ENCODE measurements around the gene PPARA.
"Not testable (repeated sequence)": the region's sequence is repeated elsewhere in the genome, so short reads cannot be mapped to it uniquely, and the experiment has no call there.

PPARA gene

DNA sequence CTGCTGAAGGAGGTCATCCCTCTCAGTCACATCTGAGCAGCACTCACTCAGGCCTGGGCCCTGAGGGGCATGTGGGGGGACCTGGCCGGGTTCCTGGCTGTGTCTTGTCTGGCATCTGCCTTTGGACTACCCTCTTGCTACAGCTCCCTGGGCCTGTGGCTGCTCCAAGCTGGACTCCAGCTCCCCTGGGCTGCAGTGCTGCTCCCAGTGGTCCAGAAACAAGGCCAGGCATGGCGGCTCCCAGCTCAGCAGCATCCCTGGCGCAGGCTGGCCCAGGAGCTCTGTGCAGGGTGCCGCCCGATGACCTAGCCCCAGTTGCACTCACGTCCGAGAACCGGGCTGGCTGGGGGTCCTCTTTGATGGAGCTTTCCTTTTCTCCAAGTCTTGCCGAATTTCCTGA, 94.4 kb downstream of the PPARA start:
- DNase-seq (ENCODE audit: low read depth in 2 of 2) = no peak

DNA sequence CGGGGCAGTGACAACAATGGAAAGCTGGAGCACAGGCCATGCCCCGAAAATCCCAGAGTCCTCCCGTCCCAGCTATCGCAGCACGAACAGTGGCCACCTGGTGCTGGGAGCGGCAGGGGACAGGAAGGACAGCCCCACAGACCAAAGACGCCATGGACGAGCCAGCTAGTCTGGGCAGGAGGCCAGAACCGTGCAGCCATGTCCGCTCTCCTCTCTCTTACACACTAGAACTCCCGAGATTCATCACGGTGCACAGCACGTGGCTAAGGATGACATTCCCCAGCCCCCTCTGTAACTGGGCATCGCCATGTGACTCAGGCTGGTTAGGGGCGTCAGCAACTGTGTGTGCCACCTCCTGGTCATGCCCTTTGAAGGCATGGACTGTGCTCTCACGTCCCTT, 95.2 kb downstream of the PPARA start:
- no peak for DNase-seq (ENCODE audit: low read depth in 2 of 2)

DNA sequence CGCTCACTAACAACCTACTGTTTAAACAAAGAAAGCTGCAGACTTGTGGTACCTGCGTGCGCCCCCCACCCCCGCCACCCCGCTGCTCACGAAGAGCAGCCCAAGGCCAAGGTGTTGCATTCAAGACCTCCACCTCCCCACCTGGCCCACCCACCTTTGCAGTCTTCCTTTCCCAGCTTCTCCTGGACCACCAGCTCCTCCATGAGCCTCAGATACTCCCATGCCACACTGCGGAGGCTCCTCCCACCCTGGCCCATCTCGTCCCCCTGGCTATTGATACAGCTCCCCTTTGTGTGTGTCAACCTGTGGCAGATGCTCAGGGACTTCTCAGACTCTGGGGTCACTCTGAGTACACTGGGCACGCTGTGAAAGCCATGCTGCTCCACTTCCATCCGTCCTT, 95.9 kb downstream of the PPARA start:
- no peak for DNase-seq (ENCODE audit: low read depth in 2 of 2)

DNA sequence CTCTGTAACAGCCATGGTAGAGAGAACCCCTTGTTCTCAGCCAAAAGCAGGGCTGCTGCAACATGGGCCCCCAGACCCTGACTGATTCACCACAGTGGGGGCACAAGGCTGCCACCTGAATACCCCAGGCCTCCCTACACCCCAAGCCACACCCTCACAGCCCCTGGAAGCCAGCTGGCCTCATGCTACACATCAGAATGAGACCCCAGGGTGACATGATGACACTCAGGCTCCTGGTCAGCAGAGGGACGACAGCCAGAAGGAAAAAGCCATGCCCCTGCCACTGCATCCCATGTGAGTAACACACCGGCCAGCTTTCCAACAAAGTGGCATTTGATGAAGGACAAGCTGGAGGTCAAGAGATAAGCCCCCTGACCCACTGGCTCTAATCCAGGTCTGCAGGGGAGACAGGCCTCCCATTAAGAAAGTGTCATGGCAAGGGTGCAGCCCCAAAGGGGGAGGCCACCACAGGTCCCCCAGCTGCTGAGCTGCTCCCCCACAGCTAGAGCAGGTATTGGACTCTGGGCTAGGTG, 97.2 kb downstream of the PPARA start:
- no peak for DNase-seq (ENCODE audit: low read depth in 2 of 2)

DNA sequence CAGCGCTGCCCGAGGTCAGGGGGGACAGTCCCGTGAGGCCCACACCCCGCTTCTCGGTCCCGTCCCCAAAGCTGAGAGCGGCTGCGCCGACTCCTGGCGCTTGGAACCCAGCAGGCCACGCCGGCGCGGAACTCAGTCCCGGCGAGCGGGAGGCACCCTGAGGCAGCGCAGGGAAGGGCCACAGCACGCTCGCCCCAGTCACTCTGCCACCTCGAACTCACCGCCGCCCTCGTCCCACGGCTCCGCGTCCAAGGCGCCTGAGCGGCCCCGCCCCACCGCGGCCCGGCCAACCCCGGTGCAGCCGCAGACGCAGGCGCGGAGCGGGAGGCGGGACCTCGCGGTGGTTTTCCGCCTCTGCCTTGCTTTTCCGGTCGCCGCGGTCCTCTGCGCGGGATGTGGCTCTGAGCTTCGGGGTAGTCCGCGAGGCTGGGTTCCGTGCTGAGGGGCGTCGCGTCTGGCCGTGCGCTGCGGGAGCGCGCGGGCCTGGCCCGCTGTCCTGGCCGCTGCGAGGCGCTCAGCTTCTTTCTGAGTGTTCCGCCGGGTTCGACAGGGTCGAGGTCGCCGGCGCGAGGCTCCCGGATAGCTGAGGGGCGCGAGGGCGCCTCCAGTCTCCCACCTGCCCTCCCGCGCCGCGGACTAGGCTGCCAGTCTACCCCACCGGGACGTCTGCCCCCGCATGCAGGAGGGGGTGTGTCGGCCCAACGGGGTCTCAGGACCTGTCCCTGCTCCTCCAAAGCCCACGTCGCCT, 99.9 kb downstream of the PPARA start, which contains the start of gene CDPF1:
Gene CDPF1 (minus strand): TSS at position 259 of the 748 bp plus-strand sequence. CDS start 2,009 bp downstream, outside the sequence.
- peak; percentile 61 to 62 for DNase-seq (ENCODE audit: low read depth in 2 of 2)

DNA sequence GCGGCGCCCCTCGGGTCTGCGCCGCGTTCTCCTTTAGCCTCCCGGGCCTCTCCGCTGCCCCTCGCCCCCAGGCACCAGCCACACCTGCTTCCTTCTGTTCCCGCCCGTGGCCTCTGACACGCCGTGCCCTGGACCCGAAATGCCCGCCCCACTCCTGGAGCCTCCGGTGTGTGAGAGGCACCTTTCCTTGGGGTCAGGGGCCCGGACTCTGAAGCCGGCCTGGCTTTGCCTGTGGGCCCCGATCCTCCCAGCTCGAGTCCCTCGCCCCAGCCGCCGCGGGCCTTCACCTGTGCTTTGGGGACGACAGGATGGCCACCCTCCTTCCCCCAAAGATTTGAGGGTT, 100.4 kb downstream of the PPARA start:
- no peak for DNase-seq (ENCODE audit: low read depth in 2 of 2)

DNA sequence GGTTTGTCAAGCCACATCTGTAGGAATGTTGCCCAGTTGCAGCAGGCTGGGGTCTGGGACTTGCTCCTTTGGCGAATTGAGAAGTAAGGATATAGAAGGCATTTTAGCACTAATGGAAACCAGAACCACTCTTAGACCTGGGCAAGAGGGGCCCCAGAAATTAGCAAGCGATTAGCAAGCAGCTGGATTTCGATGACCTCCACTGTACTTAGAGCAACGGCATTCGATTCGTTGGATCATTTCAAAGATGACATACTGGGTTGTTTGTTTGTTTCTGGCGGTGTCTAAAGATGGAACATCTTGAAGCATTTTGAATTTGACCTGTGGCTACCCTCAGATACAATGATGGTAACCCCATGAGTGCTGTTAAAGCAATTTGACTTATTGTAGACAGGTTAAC, 100.9 kb downstream of the PPARA start:
- DNase-seq (ENCODE audit: low read depth in 2 of 2) = no peak

DNA sequence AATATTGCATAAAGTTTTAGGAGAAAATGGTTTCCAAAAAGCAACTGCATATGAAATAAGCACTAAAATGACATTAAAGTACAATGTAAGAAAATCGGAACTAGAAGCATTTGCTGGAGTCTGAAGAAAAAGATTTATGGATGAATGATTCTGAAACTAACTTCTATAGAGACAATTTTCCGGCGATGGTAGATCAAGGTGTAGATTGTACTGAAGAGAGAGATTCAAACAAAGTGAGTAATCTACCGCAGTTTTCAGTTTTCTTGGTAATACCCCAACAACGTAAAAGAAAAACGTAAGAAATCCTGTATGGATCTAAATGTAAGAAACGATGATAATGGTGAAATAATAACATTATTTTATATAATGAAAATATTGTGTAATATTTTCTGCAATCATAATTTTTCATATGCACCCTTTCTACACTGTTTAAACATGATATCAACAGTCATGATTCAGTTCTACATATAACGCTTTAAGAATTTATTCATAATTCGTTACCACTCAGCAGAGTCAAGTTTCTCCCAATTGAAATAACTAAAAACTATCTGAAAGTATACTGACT, 101.6 kb downstream of the PPARA start:
- no peak for DNase-seq (ENCODE audit: low read depth in 2 of 2)

DNA sequence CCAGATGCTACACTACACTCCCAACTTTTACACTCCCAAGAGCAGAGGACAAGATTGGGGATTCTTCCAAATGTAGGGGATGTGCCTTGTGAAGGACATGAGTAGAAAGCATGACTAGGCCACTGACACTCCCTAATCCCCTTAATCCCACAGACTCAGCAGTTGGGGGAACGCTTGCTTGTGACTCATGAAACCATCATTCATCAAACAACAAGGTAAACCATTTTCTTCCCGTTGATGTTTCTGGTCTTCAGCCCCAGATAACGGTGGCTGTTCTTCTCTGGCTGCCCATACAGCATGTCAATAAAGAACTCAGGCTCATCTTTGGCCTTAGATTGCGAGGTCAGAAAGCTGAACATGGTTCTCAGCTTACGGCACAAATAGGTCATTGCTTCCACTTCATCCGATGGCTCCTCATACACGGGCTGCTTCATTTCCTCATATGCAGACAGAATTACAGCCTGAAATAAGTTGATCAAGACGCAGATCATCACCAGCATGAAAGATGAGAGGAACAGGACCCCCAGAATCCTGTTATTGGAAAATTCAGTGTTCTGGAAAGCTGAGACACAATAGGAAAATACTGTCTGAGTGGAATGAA, 106.1 kb downstream of the PPARA start:
- DNase-seq (ENCODE audit: low read depth in 2 of 2) = no peak

DNA sequence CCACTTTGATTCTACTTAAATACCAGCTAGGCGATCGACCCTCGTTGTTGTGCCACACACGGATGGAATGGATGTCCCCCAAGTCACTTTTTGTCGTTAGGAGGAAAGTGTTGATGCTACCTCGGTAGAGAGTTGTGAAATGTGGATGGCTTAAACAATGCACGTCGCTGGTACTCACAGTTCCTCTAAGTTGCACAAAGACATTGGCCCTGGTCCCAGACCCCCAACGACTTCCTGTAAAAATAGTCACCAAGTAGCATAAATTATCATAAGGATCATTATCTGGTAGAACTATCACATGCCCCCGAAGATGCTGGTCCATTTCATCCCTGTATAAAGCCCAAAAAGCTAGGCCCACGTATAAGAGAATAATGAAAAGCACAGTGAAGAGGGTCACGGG, 109.0 kb downstream of the PPARA start:
- no peak for DNase-seq (ENCODE audit: low read depth in 2 of 2)

DNA sequence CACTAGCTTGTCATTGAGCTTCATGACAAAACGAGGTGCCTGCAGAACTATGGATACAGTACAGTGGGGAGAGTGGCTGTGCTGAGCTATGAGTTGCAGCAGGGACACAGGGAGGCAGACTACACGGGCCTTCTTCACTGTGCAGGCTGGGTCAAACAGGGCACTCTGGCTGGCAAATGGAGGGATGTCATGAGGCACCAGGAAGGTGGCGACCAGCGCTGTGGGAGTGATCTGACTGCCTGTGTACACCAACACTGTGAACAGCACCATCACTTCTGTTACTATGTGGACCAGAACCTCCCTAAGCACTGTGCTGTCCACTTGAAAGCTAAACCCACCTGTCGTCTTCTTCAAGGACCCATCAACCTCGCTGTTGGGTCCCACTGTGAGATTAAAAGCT, 109.7 kb downstream of the PPARA start:
- DNase-seq (ENCODE audit: low read depth in 2 of 2) = no peak

DNA sequence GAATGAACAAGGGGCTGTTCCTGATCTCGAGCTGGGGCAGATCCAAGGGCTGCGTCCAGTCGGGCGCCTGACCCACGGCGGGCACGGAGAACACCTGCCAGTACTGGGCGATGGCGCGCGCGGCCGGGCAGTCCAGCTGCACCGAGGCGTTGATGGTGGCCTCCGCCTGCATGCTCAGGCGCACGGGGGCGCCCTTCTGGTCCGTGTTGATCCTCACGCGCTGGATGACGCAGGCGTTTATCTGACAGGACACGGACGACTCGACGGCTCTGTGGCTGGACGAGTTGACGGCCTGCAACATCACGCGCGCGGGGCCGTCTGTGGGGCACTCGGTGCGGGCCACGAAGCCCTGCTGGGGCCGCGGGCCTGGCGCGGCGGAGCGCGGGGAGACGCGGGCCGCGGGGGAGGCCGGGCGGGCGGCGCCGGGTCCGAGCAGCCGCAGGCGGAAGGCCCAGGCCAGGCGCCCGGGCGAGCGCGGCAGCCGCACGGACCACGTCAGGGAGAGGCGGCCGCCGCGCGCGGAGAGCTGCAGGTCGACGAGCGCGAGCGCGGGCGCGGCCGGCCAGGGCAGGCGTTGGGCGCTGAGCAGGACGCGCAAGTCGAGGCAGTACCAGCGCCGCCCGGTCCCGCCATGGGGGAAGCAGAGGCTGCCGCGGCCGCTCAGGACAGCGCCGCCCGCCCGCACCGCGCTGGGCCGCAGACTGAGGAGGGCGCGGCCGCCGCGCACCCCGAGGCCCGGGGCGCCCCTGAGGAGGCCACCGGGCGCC, 112.3 kb downstream of the PPARA start:
- DNase-seq (ENCODE audit: low read depth in 2 of 2) = no peak

DNA sequence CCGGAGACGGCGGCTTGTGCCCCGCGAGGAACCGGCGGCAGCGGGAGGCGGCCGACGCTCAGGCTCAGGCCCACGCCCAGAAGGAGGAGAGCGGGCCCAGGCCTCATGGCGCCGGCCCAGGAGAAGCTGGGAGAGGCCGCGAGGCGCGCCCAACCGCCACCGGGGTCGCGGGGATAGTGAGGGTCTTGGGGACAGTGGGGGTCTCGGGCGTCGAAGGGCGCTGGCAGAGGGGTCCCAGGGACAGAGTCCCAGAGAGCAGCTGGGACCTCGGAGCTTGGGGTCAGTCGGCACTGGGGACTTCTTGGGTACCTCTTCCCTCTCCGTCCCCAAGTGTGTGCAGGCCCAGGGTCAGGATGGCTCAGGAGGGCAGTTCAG, 112.9 kb downstream of the PPARA start, which contains the start of gene PKDREJ:
Gene PKDREJ (minus strand): TSS at position 128 of the 375 bp plus-strand sequence. CDS start 21 bp downstream, at position 107.
- DNase-seq (ENCODE audit: low read depth in 2 of 2) = no peak

DNA sequence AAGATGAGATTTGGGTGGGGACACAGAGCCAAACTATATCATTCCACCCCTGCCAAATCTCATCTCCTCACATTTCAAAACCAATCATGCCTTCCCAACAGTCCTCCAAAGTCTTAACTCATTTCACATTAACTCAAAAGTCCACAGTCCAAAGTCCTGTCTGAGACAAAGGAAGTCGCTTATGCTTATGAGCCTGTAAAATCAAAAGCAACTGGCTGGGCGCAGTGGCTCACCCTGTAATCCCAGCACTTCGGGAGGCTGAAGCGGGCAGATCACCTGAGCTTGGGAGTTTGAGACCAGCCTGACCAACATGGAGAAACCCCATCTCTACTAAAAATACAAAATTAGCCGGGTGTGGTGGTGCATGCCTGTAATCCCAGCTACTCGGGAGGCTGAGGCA, 114.2 kb downstream of the PPARA start:
- not testable (repeated sequence) for DNase-seq (ENCODE audit: low read depth in 2 of 2)

DNA sequence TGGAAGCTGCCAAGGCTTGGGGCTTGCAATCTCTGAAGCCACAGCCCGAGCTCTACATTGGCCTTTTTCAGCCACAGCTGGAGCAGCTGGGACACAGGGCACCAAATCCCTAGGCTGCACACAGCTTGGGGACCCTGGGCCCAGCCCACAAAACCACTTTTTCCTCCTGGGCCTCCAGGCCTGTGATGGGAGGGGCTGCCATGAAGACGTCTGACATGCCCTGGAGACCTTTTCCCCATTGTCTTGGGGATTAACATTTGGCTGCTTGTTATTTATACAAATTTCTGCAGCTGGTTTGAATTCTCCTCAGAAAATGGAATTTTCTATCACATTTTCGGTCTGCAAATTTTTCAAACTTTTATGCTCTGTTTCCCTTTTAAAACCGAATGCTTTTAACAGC, 115.3 kb downstream of the PPARA start:
- DNase-seq (ENCODE audit: low read depth in 2 of 2) = not testable (repeated sequence)

DNA sequence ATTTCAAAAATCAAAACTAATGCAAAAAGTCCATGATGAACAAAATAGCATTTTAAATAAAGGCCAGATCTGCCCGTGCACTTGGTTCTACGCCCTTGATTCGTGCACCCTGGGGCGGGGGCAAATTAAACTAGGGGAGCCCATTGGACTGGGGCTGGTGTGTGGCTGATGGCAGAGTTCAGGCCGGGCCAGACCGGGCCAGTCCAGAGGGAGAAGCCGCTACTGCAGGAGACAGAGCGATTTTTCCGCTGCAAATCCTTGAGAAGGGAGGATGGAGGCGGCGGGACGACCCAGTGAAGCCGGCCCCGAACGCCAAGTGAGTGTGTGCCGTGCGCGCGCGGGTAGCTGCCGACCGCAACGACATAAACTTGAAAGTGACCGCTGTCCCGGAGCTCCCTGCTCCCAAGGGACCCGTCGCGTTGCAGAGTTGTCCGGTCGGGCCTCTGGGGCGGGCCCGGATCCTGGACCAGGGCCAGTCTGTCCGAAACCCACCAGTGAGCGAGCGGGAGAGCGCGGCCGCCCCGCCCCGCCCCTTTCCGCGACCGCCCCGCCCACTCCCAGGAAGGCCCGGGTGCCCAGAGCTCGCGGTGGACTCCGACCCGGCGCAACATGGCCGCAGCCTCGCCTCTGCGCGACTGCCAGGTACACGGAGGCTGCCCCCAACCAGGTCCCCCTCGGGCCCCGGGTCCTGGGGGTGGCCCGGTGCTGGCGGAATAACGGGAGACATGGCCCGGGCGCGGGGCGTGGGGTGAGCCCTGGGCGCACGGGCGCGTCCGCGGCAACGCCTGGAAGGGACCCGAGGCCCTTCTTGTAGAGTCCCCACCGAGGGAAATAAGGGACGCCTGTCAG, 117.3 kb downstream of the PPARA start, which contains the start of gene TTC38:
Gene TTC38 (plus strand): TSS at position 578 of the 849 bp plus-strand sequence. CDS start 32 bp downstream, at position 610.
- DNase-seq (ENCODE audit: low read depth in 2 of 2) = peak; percentile 40 to 42

DNA sequence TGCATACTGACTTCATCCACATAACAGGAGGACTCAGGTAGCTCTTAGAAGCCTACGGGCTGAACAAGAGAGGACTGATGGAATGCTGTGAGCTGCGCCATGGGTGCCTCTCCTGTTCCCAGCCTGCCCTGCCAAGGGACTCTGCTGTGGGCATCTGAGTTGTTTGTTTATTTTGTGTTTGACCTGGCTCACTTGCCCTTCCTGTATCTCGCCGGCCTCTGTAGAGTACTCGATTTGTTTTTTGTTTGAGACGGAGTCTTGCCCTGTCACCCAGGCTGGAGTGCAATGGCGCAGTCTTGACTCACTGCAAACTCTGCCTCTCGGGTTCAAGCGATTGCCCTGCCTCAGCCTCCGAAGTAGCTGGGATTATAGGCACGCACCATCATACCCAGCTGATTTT, 119.2 kb downstream of the PPARA start:
- no peak for DNase-seq (ENCODE audit: low read depth in 2 of 2)

DNA sequence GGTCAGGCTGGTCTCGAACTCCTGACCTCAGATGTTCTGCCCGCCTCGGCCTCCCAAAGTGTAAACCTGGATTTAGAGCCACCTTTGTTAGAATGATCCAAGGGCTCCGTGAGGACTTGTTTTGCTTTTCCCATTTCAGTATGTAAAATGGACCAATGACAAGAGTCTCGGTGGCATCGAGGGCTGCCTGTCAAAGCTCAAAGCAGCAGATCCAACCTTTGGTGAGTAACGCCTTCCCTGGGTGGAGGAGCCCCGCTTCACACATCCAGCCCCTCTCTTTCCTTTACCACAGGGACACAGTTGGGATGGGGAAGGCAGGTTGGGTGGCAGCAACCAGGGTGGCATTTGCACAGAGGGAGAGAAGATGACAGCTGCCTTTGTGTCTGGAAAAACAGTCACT, 121.9 kb downstream of the PPARA start:
- DNase-seq (ENCODE audit: low read depth in 2 of 2) = no peak

DNA sequence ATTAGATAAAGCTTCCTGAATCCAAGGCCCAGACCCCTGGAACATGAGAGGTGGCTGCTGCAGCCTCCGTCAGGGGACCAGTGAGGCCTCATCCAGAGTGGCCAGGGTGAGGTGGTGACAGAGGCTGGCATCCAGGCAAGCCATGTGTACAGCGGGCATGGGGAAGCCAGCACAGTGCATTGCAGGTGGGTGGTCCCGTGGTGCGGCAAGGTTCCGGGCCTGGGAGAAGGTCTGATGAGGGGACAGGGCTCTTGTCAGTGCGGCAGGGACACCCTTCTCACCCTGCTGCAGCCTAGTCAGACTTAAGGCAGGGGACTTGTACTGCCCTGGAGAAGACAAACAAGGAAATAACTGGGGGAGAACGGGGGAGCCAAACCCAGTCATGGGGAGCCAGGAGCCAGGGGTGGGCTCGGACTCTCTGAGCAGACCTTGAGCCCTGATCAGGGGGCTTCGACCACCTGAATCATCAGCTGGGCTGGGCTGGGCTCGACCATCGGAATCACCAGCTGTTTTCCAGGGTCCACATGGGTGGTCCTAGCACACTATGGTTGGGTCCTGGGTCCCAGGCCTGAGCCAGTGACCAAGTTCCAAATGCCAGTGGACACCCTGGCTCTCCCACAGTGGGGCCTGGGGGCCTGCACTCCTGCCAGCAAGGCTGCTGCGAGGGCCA, 122.6 kb downstream of the PPARA start:
- no peak for DNase-seq (ENCODE audit: low read depth in 2 of 2)

DNA sequence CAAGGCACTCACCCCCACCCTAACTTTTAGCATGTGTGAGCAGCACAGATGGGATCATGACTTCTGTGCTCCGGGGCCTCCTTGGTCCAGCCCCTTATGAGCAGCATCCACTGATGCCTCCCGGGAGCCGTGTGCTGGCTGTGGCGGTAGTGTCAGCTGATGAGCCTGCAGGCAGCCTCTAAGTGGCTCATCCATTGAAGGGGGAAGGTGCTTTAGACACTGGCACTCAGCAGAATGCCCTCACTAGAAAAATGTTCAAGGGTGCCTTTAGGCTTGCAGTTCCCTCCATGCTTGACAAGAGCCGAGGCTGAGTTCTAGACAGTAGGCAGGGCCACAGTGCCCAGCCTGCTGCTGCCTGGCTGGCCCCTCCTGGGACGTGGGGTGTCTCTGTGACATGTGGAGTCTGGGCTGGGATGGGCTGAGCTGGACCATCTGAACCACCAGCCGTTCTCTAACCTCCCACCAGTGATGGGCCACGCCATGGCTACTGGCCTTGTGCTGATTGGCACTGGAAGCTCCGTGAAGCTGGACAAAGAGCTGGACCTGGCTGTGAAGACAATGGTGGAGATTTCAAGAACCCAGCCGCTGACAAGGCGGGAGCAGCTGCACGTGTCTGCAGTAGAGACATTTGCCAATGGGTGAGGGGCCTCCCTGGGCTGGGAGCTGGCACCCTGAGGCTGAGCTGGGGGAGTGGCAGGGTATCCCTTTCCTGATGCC, 123.3 kb downstream of the PPARA start:
- no peak for DNase-seq (ENCODE audit: low read depth in 2 of 2)

Data from fibroblast of skin of left quadriceps (primary cell).